Stimulated activated CD4-positive, alpha-beta T cell treated with anti-CD3 and anti-CD28 coated beads, Interleukin-2, amount 100 ng/mL, for 4 hours (primary cell): ENCODE data around the gene CACNA2D2.

ENCODE experiments used
- DNase-seq: peaks from one replicate; pipeline ENCODE4 v3.0.0-alpha.2; 2020; ENCODE audit warnings: low read depth

Gene CACNA2D2

GRCh38 chr3:50427217-50427616 is 76.2 kb downstream of the CACNA2D2 start:
- DNase-seq, result no peak

- DNase-seq, result no peak
Observed at GRCh38 chr3:50425911-50426310, 77.5 kb downstream of the CACNA2D2 start.

- DNase-seq, result no peak
Observed at GRCh38 chr3:50423543-50423942, 79.9 kb downstream of the CACNA2D2 start.

- no peak for DNase-seq
Observed at GRCh38 chr3:50422153-50422552, 81.3 kb downstream of the CACNA2D2 start.

- no peak for DNase-seq
Observed at GRCh38 chr3:50419595-50420370, 83.7 kb downstream of the CACNA2D2 start.

- DNase-seq, result no peak
Observed at GRCh38 chr3:50418850-50419249, 84.6 kb downstream of the CACNA2D2 start.

GRCh38 chr3:50417637-50418033 is 85.8 kb downstream of the CACNA2D2 start:
- no peak for DNase-seq

GRCh38 chr3:50416736-50417636 is 86.4 kb downstream of the CACNA2D2 start:
- no peak for DNase-seq

GRCh38 chr3:50415816-50416215 is 87.6 kb downstream of the CACNA2D2 start:
- no peak for DNase-seq

GRCh38 chr3:50415061-50415460 is 88.4 kb downstream of the CACNA2D2 start:
- no peak for DNase-seq

- no peak for DNase-seq
Observed at GRCh38 chr3:50414616-50415015, 88.8 kb downstream of the CACNA2D2 start.

- DNase-seq, result no peak
Observed at GRCh38 chr3:50412231-50412754, 91.1 kb downstream of the CACNA2D2 start.

- no peak for DNase-seq
Observed at GRCh38 chr3:50411229-50411628, 92.2 kb downstream of the CACNA2D2 start.

- DNase-seq, result no peak
Observed at GRCh38 chr3:50410608-50411139, 92.8 kb downstream of the CACNA2D2 start.

- DNase-seq, result no peak
Observed at GRCh38 chr3:50410185-50410584, 93.2 kb downstream of the CACNA2D2 start.

GRCh38 chr3:50408443-50408944 is 94.9 kb downstream of the CACNA2D2 start:
- DNase-seq, result no peak

GRCh38 chr3:50406487-50406886 is 96.9 kb downstream of the CACNA2D2 start:
- no peak for DNase-seq

- DNase-seq, result no peak
Observed at GRCh38 chr3:50405249-50405648, 98.2 kb downstream of the CACNA2D2 start.

- DNase-seq, result no peak
Observed at GRCh38 chr3:50401978-50402595, 101.3 kb downstream of the CACNA2D2 start.

- DNase-seq, result no peak
Observed at GRCh38 chr3:50396502-50396901, 106.9 kb downstream of the CACNA2D2 start.

- no peak for DNase-seq
Observed at GRCh38 chr3:50395070-50395860, 108.2 kb downstream of the CACNA2D2 start.
